Liver (tissue), 9 donors: ENCODE results near the gene HTRA1. TPM values are rescaled to one million over a fixed set of nuclear protein-coding genes. Genes with fewer than 3 reads are reported as not detected.

Experiments used
- DNase-seq: peaks from one replicate; pipeline ENCODE4 v3.0.0-alpha.2; 2017; ENCODE audit warnings: low spot score
- H3K27ac ChIP-seq, 2 donors: one replicate each; pipeline ENCODE4 v1.7.0; 2013; ENCODE audit warnings: inconsistent platforms in 2 of 2, low read length in 2 of 2, control low read depth in 1 of 2, low read depth in 1 of 2, mild to moderate bottlenecking in 1 of 2
- H3K27me3 ChIP-seq, 4 donors: one replicate each; pipeline versions ENCODE4 v1.6.1 to v1.7.0; 2013; ENCODE audit warnings: low read length in 3 of 4, inconsistent platforms in 1 of 4, mild to moderate bottlenecking in 1 of 4, moderate library complexity in 1 of 4; ENCODE audit not compliant: control insufficient read depth in 4 of 4, insufficient read depth in 4 of 4
- H3K36me3 ChIP-seq, 4 donors: one replicate each; pipeline versions ENCODE4 v1.6.1 to v1.7.0; 2013; ENCODE audit warnings: low read length in 3 of 4, mild to moderate bottlenecking in 3 of 4, low read depth in 1 of 4, moderate library complexity in 1 of 4; ENCODE audit not compliant: control insufficient read depth in 4 of 4, insufficient read depth in 3 of 4
- H3K4me1 ChIP-seq, 4 donors: one replicate each; pipeline versions ENCODE4 v1.6.1 to v1.7.0; 2013; ENCODE audit warnings: low read length in 3 of 4, mild to moderate bottlenecking in 3 of 4, moderate library complexity in 1 of 4; ENCODE audit not compliant: control insufficient read depth in 4 of 4, insufficient read depth in 4 of 4
- H3K4me3 ChIP-seq, 3 donors: one replicate each; pipeline versions ENCODE4 v1.6.1 to v1.7.0; 2013; ENCODE audit warnings: low read length in 3 of 3, control low read depth in 1 of 3, low read depth in 1 of 3, mild to moderate bottlenecking in 1 of 3
- H3K9ac ChIP-seq, 2 donors: one replicate each; pipeline ENCODE4 v1.7.0; 2013; ENCODE audit warnings: low read length in 2 of 2, mild to moderate bottlenecking in 2 of 2, moderate library complexity in 2 of 2, control low read depth in 1 of 2, low read depth in 1 of 2
- H3K9me3 ChIP-seq, 4 donors: one replicate each; pipeline versions ENCODE4 v1.6.1 to v1.7.0; 2013; ENCODE audit warnings: low read length in 3 of 4; ENCODE audit not compliant: control insufficient read depth in 4 of 4
- EGR1 ChIP-seq, 2 donors: IDR thresholded peaks; 2 replicates each; pipeline ENCODE4 v1.6.1; 2016 to 2018; ENCODE audit warnings: antibody characterized with exemption in 2 of 2, low read depth in 2 of 2
- FOXA1 ChIP-seq: IDR thresholded peaks from 2 replicates; pipeline ENCODE4 v1.6.1; 2016; ENCODE audit warnings: antibody characterized with exemption
- HNF4A ChIP-seq, 2 donors: conservative IDR thresholded peaks; 2 replicates each; pipeline ENCODE4 v1.6.1; 2016; ENCODE audit warnings: antibody characterized with exemption in 2 of 2, mild to moderate bottlenecking in 2 of 2
- NR2F2 ChIP-seq: IDR thresholded peaks from 2 replicates; pipeline ENCODE4 v1.6.1; 2016; ENCODE audit warnings: antibody characterized with exemption
- RAD21 ChIP-seq, 2 donors: IDR thresholded peaks; 2 replicates each; pipeline ENCODE4 v1.6.1; 2016; ENCODE audit warnings: antibody characterized with exemption in 2 of 2, mild to moderate bottlenecking in 2 of 2
- RXRA ChIP-seq, 2 donors: IDR thresholded peaks; 2 replicates each; pipeline ENCODE4 v1.6.1; 2017 to 2018; ENCODE audit warnings: antibody characterized with exemption in 2 of 2, mild to moderate bottlenecking in 1 of 2
- SP1 ChIP-seq: IDR thresholded peaks from 2 replicates; pipeline ENCODE4 v1.6.1; 2018; ENCODE audit warnings: antibody characterized with exemption, mild to moderate bottlenecking
- TAF1 ChIP-seq: conservative IDR thresholded peaks from 2 replicates; pipeline ENCODE4 v1.6.1; 2016; ENCODE audit warnings: antibody characterized with exemption, mild to moderate bottlenecking
- YY1 ChIP-seq: IDR thresholded peaks from 2 replicates; pipeline ENCODE4 v1.6.1; 2016; ENCODE audit warnings: antibody characterized with exemption, mild to moderate bottlenecking
- WGBS: extraction: QIAGEN DNeasy Blood & Tissue Kit; methylation state at CpG from one replicate; pipeline ENCODE4 v1.1.7; 2013; 5-methylcytosine and 5-hydroxymethylcytosine counted together
- polyA plus RNA-seq, 2 donors: library from polyadenylated mRNA; stranded (reverse) in 1 of 2; unstranded in 1 of 2; fragments of 200-250 nt in 1 of 2; fragments of >200 nt in 1 of 2; fragmentation: Nextera tagmentation in 1 of 2; extraction: Ambion mirVana in 1 of 2; gene quantifications; one replicate each; pipeline versions ENCODE4 v1.2.1 to v1.2.3, GENCODE V29; 2013 to 2015
- total RNA-seq, 2 donors: library from RNA; depleted of rRNA; stranded (reverse); fragments of >200 nt; gene quantifications; one replicate each; pipeline ENCODE4 v1.2.3, GENCODE V29; 2014
- TF ChIP-seq, protein P1 (sequence below): IDR thresholded peaks from 2 replicates; pipeline ENCODE4 v1.6.1; 2016; ENCODE audit warnings: antibody characterized with exemption, mild to moderate bottlenecking
- TF ChIP-seq, protein P2 (sequence below): IDR thresholded peaks from 2 replicates; pipeline ENCODE4 v1.6.1; 2016; ENCODE audit warnings: antibody characterized with exemption
- TF ChIP-seq, protein P3 (sequence below): IDR thresholded peaks from 2 replicates; pipeline ENCODE4 v1.6.1; 2016; ENCODE audit warnings: antibody characterized with exemption
- TF ChIP-seq, protein P4 (sequence below): fragments of 150-350 bp; IDR thresholded peaks from 2 replicates; pipeline ENCODE4 v1.5.1; 2017; ENCODE audit warnings: improper control_type of control experiment, low read depth, low read length; ENCODE audit not compliant: missing input control
- donor health status: healthy.
- donor health status: healthy.
- donor health status: healthy.
- donor health status: healthy.
- donor health status: healthy.

The HTRA1 gene
- total and polyA plus RNA-seq, 4 donors: 4.3 to 289 (median 72.1) TPM

DNA sequence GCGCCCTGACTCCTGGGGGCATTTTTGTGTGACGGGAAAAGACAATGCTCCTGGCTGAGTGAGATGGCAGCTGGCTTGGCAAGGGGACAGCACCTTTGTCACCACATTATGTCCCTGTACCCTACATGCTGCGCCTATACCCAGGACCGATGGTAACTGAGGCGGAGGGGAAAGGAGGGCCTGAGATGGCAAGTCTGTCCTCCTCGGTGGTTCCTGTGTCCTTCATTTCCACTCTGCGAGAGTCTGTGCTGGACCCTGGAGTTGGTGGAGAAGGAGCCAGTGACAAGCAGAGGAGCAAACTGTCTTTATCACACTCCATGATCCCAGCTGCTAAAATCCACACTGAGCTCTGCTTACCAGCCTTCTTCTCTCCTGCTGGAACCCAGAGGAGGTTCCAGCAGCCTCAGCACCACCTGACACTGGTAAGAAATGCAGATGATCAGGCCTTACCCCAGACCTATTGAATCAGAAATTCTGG, 6.7 kb upstream of the HTRA1 start, which contains the start of gene ARMS2:
Gene ARMS2, plus strand, starts transcription at position 51 of the 478 bp plus-strand sequence. Its CDS starts 75 bp downstream, at position 126.
- H3K27me3 ChIP-seq: no peaks in the 10 kb centered on the region
- H3K9me3 ChIP-seq: no peaks in the 10 kb centered on the region
- H3K4me3 ChIP-seq: no peak within 1 kb of the TSS
- no peak within 1 kb of the TSS for H3K9ac ChIP-seq
- no peak within 1 kb of the TSS for H3K27ac ChIP-seq
- DNase-seq: no peak
- WGBS: 85% methylated on average over 7 of the region's 7 CpGs
- H3K4me1 ChIP-seq: peaks cover 1 to 3% (median 3%) of the 10 kb centered on the region in 4 donors
- H3K36me3 ChIP-seq: no peaks in the 10 kb centered on the region
- no peak for TF ChIP-seq NR2F2
- TF ChIP-seq, protein P1, sequence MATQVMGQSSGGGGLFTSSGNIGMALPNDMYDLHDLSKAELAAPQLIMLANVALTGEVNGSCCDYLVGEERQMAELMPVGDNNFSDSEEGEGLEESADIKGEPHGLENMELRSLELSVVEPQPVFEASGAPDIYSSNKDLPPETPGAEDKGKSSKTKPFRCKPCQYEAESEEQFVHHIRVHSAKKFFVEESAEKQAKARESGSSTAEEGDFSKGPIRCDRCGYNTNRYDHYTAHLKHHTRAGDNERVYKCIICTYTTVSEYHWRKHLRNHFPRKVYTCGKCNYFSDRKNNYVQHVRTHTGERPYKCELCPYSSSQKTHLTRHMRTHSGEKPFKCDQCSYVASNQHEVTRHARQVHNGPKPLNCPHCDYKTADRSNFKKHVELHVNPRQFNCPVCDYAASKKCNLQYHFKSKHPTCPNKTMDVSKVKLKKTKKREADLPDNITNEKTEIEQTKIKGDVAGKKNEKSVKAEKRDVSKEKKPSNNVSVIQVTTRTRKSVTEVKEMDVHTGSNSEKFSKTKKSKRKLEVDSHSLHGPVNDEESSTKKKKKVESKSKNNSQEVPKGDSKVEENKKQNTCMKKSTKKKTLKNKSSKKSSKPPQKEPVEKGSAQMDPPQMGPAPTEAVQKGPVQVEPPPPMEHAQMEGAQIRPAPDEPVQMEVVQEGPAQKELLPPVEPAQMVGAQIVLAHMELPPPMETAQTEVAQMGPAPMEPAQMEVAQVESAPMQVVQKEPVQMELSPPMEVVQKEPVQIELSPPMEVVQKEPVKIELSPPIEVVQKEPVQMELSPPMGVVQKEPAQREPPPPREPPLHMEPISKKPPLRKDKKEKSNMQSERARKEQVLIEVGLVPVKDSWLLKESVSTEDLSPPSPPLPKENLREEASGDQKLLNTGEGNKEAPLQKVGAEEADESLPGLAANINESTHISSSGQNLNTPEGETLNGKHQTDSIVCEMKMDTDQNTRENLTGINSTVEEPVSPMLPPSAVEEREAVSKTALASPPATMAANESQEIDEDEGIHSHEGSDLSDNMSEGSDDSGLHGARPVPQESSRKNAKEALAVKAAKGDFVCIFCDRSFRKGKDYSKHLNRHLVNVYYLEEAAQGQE: no peak
- TF ChIP-seq, protein P2, sequence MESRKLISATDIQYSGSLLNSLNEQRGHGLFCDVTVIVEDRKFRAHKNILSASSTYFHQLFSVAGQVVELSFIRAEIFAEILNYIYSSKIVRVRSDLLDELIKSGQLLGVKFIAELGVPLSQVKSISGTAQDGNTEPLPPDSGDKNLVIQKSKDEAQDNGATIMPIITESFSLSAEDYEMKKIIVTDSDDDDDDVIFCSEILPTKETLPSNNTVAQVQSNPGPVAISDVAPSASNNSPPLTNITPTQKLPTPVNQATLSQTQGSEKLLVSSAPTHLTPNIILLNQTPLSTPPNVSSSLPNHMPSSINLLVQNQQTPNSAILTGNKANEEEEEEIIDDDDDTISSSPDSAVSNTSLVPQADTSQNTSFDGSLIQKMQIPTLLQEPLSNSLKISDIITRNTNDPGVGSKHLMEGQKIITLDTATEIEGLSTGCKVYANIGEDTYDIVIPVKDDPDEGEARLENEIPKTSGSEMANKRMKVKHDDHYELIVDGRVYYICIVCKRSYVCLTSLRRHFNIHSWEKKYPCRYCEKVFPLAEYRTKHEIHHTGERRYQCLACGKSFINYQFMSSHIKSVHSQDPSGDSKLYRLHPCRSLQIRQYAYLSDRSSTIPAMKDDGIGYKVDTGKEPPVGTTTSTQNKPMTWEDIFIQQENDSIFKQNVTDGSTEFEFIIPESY: no peak
- TF ChIP-seq FOXA1: no peak
- TF ChIP-seq, protein P3, sequence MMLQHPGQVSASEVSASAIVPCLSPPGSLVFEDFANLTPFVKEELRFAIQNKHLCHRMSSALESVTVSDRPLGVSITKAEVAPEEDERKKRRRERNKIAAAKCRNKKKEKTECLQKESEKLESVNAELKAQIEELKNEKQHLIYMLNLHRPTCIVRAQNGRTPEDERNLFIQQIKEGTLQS: no peak
- TF ChIP-seq YY1: no peak
- no peak for TF ChIP-seq RAD21 (IDR thresholded peaks at IDR 0.05)
- no peak for TF ChIP-seq HNF4A (conservative IDR thresholded peaks at IDR 0.05)
- TF ChIP-seq RXRA (IDR thresholded peaks at IDR 0.05): no peak

DNA sequence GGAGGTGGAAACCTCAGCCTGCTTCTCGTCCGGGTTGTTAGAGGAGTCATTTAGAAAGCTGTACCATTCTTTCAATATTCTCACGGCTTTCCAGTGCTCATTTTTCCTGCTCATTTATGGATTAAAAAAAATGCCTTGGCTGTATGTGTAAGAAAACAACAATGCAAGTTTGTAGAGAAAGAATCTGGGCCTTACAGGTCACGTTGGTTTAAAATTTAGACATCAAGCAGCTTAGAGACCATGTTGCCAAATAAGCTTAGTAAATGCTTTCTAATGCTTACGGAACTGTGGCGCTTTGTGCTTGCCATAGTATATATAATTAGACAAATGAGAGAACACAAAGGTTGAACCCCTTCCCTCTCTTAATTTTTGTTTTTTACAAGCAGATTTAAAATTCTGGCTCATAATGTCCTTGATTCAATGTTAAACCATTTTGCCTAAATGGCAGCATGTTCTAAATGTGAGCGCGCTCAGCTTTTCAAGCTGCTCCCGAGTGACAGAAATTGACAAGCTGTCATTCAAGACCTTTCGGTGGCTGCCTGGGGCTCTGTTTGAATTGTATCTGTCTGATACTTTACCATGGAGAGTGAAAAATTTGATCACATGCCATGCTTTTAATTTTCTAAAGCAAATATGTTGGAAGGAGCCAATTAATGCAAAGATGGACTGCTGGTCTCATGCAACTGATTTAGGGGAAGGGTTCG, 5.8 kb upstream of the HTRA1 start:
- Histone ChIP-seq H3K4me3 (no peak overlapping the region), H3K4me1 (peaks cover 0 to 3% (median 2%) of the 10 kb centered on the region in 4 donors), H3K36me3 (no peaks in the 10 kb centered on the region), H3K9me3 (no peaks in the 10 kb centered on the region), H3K9ac (no peak overlapping the region), H3K27me3 (no peaks in the 10 kb centered on the region), H3K27ac (no peak overlapping the region)
- no peak for DNase-seq
- TF ChIP-seq, protein P2: no peak
- TF ChIP-seq EGR1 (IDR thresholded peaks at IDR 0.05; ENCODE audit: low read depth in 2 of 2) (no peak), FOXA1 (no peak), YY1 (no peak), HNF4A (conservative IDR thresholded peaks at IDR 0.05) (no peak), RAD21 (IDR thresholded peaks at IDR 0.05) (no peak), NR2F2 (no peak), TAF1 (no peak), SP1 (no peak)
- TF ChIP-seq, protein P3: no peak
- TF ChIP-seq, protein P1: no peak
- TF ChIP-seq, protein P4, sequence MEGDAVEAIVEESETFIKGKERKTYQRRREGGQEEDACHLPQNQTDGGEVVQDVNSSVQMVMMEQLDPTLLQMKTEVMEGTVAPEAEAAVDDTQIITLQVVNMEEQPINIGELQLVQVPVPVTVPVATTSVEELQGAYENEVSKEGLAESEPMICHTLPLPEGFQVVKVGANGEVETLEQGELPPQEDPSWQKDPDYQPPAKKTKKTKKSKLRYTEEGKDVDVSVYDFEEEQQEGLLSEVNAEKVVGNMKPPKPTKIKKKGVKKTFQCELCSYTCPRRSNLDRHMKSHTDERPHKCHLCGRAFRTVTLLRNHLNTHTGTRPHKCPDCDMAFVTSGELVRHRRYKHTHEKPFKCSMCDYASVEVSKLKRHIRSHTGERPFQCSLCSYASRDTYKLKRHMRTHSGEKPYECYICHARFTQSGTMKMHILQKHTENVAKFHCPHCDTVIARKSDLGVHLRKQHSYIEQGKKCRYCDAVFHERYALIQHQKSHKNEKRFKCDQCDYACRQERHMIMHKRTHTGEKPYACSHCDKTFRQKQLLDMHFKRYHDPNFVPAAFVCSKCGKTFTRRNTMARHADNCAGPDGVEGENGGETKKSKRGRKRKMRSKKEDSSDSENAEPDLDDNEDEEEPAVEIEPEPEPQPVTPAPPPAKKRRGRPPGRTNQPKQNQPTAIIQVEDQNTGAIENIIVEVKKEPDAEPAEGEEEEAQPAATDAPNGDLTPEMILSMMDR: no peak
- 90% methylated on average over 11 of the region's 11 CpGs for WGBS
